ENCODE measurements around the gene STXBP6.

- TF ChIP-seq CTCF (IDR thresholded peaks at IDR 0.05; ENCODE audit: insufficient read depth, low read length, poor library complexity, severe bottlenecking) (no peak), EZH2phosphoT487 (conservative IDR thresholded peaks at IDR 0.05; ENCODE audit: low read length) (no peak)
Measured at GRCh38 chr14:25069879-25070278, 19.9 kb upstream of the STXBP6 start.

All from SU-DHL-6 (cell line).